OCI-LY1 (cell line): Measurements from ENCODE around the gene BMP8B.

Source experiments
- EZH2 ChIP-seq: fragments of 200-600 bp; sonication (generic), shearing (Covaris generic); IDR thresholded peaks from 2 replicates; pipeline ENCODE4 v1.8.0; 2017; ENCODE audit warnings: borderline replicate concordance, mixed run types, mild to moderate bottlenecking, antibody characterized with exemption, low read length, moderate library complexity, mixed read lengths
- TF ChIP-seq, protein P1 (sequence below): fragments of 200-600 bp; sonication (generic), shearing (Covaris generic); IDR thresholded peaks from 2 replicates; pipeline ENCODE4 v1.5.1; 2017; ENCODE audit warnings: mild to moderate bottlenecking, antibody characterized with exemption, low read length, moderate library complexity, mixed read lengths

GRCh38 chr1:39733161-39733560 is 55.5 kb downstream of the BMP8B start:
- TF ChIP-seq, protein P1, sequence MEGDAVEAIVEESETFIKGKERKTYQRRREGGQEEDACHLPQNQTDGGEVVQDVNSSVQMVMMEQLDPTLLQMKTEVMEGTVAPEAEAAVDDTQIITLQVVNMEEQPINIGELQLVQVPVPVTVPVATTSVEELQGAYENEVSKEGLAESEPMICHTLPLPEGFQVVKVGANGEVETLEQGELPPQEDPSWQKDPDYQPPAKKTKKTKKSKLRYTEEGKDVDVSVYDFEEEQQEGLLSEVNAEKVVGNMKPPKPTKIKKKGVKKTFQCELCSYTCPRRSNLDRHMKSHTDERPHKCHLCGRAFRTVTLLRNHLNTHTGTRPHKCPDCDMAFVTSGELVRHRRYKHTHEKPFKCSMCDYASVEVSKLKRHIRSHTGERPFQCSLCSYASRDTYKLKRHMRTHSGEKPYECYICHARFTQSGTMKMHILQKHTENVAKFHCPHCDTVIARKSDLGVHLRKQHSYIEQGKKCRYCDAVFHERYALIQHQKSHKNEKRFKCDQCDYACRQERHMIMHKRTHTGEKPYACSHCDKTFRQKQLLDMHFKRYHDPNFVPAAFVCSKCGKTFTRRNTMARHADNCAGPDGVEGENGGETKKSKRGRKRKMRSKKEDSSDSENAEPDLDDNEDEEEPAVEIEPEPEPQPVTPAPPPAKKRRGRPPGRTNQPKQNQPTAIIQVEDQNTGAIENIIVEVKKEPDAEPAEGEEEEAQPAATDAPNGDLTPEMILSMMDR, result no peak
- TF ChIP-seq EZH2, result no peak
